Endothelial cell of umbilical vein (primary cell): ENCODE measurements around the gene SCN9A. TPM values are rescaled to one million over a fixed set of nuclear protein-coding genes. Genes with fewer than 3 reads are reported as not detected.
A peak's percentile ranks its signal among the peaks of the same experiment; 100 is the strongest.

Experiments
- BruUV-seq: library from RNA; stranded (reverse); fragments of 400-500 nt; replicated peaks from 2 replicates; lab custom pipeline; 2021; lab: Mats Ljungman, UMichigan
- CTCF ChIA-PET: fragments of 300-600, 350-600 bp; sonication (Branson Sonifier 250); formaldehyde crosslinking; loops from one replicate; lab custom pipeline; 2021; ENCODE audit warnings: antibody characterized with exemption, inconsistent platforms; lab: Charles Lee
- POLR2A ChIA-PET: fragments of 300-600, 350-600 bp; sonication (Branson Sonifier 250); formaldehyde crosslinking; loops from one replicate; lab custom pipeline; 2021; ENCODE audit warnings: antibody characterized with exemption, inconsistent platforms; lab: Charles Lee
- DNase-seq: peaks from one replicate; pipeline ENCODE4 v3.0.0-alpha.2; 2011; ENCODE audit warnings: low read depth, low spot score
- FAIRE-seq: peaks from 2 replicates; lab custom pipeline; 2011; peaks lifted over from hg19 to GRCh38; lab: Jason Lieb, UNC
- H2AFZ ChIP-seq: 2 replicates; pipeline ENCODE4 v1.6.0; 2012; ENCODE audit warnings: low read depth, low read length, control low read depth, inconsistent platforms
- H3K27ac ChIP-seq: 2 replicates; pipeline ENCODE4 v1.5.1; 2011; ENCODE audit warnings: low read depth, mild to moderate bottlenecking, control low read depth, low read length, moderate library complexity; ENCODE audit not compliant: insufficient read depth
- H3K27me3 ChIP-seq, 2 experiments: 2 replicates each; pipeline versions ENCODE4 v1.6.0 to v1.6.1; 2011; ENCODE audit warnings: low read length in 2 of 2, mixed read lengths in 1 of 2; ENCODE audit not compliant: control insufficient read depth in 2 of 2, insufficient read depth in 2 of 2
- H3K36me3 ChIP-seq, 2 experiments: 2 replicates in 1 of 2; 3 replicates in 1 of 2; pipeline ENCODE4 v1.5.1; 2011; ENCODE audit warnings: low read length in 2 of 2, mild to moderate bottlenecking in 1 of 2, moderate library complexity in 1 of 2; ENCODE audit not compliant: control insufficient read depth in 2 of 2, insufficient read depth in 2 of 2; ENCODE audit errors: extremely low read depth in 1 of 2
- H3K4me1 ChIP-seq: 3 replicates; pipeline ENCODE4 v1.5.1; 2011; ENCODE audit warnings: mild to moderate bottlenecking, low read length; ENCODE audit not compliant: control insufficient read depth, insufficient read depth; ENCODE audit errors: extremely low read depth
- H3K4me2 ChIP-seq: 2 replicates; pipeline ENCODE4 v1.6.1; 2011; ENCODE audit warnings: low read length, control low read depth, mixed read lengths; ENCODE audit not compliant: insufficient read depth
- H3K4me3 ChIP-seq, 3 experiments: fragments of 200-600 bp in 1 of 3; sonication (generic), shearing (Covaris generic) in 1 of 3; replicated peaks in 1 of 3; 2 replicates each; pipeline ENCODE4 v1.5.1; 2011 to 2016; ENCODE audit warnings: control low read depth in 3 of 3, low read length in 3 of 3, mild to moderate bottlenecking in 2 of 3, inconsistent platforms in 1 of 3, low read depth in 1 of 3, moderate library complexity in 1 of 3; ENCODE audit not compliant: insufficient read depth in 1 of 3
- H3K79me2 ChIP-seq: 2 replicates; pipeline ENCODE4 v1.6.0; 2012; ENCODE audit warnings: low read length, inconsistent platforms; ENCODE audit not compliant: control insufficient read depth, insufficient read depth
- H3K9ac ChIP-seq: replicated peaks from 2 replicates; pipeline ENCODE3; 2011; ENCODE audit warnings: low read length, control low read depth; ENCODE audit not compliant: insufficient read depth; ENCODE audit errors: extremely low read depth
- H3K9me1 ChIP-seq: replicated peaks from 3 replicates; pipeline ENCODE4 v1.6.0; 2011; ENCODE audit warnings: mild to moderate bottlenecking, low read length; ENCODE audit not compliant: control insufficient read depth, insufficient read depth; ENCODE audit errors: extremely low read depth
- H3K9me3 ChIP-seq: replicated peaks from 2 replicates; pipeline ENCODE4 v1.5.1; 2012; ENCODE audit warnings: low read length, inconsistent platforms; ENCODE audit not compliant: control insufficient read depth, insufficient read depth
- H4K20me1 ChIP-seq: replicated peaks from 2 replicates; pipeline ENCODE3; 2011; ENCODE audit warnings: mild to moderate bottlenecking, low read length; ENCODE audit not compliant: control insufficient read depth, insufficient read depth; ENCODE audit errors: extremely low read depth
- CTCF ChIP-seq, 2 donors: IDR thresholded peaks; 1 replicate in 1 of 2; 2 replicates in 1 of 2; pipeline ENCODE4 v1.5.1; 2011; ENCODE audit warnings: low read length in 2 of 2, mild to moderate bottlenecking in 2 of 2, moderate library complexity in 2 of 2, control low read depth in 1 of 2, inconsistent platforms in 1 of 2, low read depth in 1 of 2; ENCODE audit not compliant: insufficient read depth in 1 of 2; ENCODE audit errors: extremely low read depth in 1 of 2
- EZH2 ChIP-seq: IDR thresholded peaks from 2 replicates; pipeline ENCODE4 v1.6.1; 2012; ENCODE audit warnings: borderline replicate concordance, low read depth, mild to moderate bottlenecking, moderate library complexity, low read length, inconsistent platforms; ENCODE audit not compliant: severe bottlenecking
- FOS ChIP-seq: IDR thresholded peaks from 2 replicates; pipeline ENCODE4 v1.6.1; 2011; ENCODE audit warnings: mild to moderate bottlenecking, low read length, moderate library complexity, borderline replicate concordance; ENCODE audit not compliant: insufficient read depth
- GATA2 ChIP-seq: IDR thresholded peaks from 2 replicates; pipeline ENCODE4 v1.7.0; 2011; ENCODE audit warnings: low read depth, mild to moderate bottlenecking, moderate library complexity, mixed read lengths, low read length; ENCODE audit not compliant: insufficient read length, insufficient read depth
- JUN ChIP-seq: IDR thresholded peaks from 2 replicates; pipeline ENCODE4 v1.6.1; 2011; ENCODE audit warnings: borderline replicate concordance, low read depth; ENCODE audit not compliant: insufficient read length, insufficient read depth
- MYC ChIP-seq: IDR thresholded peaks from one replicate; pipeline ENCODE4 v1.6.1; 2011; ENCODE audit warnings: mild to moderate bottlenecking, low read depth, low read length
- POLR2A ChIP-seq: IDR thresholded peaks from 2 replicates; pipeline ENCODE4 v1.6.1; 2012; ENCODE audit warnings: low read depth, mild to moderate bottlenecking, control low read depth, low read length
- POLR2AphosphoS5 ChIP-seq: IDR thresholded peaks from 2 replicates; pipeline ENCODE4 v1.6.1; 2012; ENCODE audit warnings: low read depth, mild to moderate bottlenecking, control low read depth, low read length, moderate library complexity; ENCODE audit not compliant: insufficient read depth
- dilution Hi-C: fragments of 300-500 bp; cut with MboI; formaldehyde crosslinking; loops from one replicate; pipeline ENCODE4 v1.15.0; 2019; ENCODE audit warnings: low sequenced_read_pairs; ENCODE audit not compliant: extremely low pct_ligation_motif_present
- intact Hi-C: fragments of 100-400 bp; cut with micrococcal nuclease; formaldehyde crosslinking; loops from one replicate; pipeline ENCODE4 v1.10.0; 2022
- polyA plus RNA-seq, 4 experiments: library from polyadenylated mRNA; depleted of rRNA in 3 of 4; stranded (reverse) in 3 of 4; unstranded in 1 of 4; fragments of >200 nt; gene quantifications; 2 replicates each; pipeline versions ENCODE4 v1.2.1 to v1.2.3, GENCODE V29; 2011 to 2012; ENCODE audit warnings: missing spikeins in 1 of 4
- total RNA-seq: library from RNA; stranded (reverse); gene quantifications from 2 replicates; pipeline ENCODE4 v1.2.3, GENCODE V29; 2021
- TF ChIP-seq, protein P1 (sequence below): IDR thresholded peaks from 2 replicates; pipeline ENCODE4 v1.6.1; 2011; ENCODE audit not compliant: insufficient read depth, insufficient read length

The SCN9A gene
- total and polyA plus RNA-seq, 2 donors (not counting 3 experiments of a cell fraction or from before 2014, with no cell fraction given) = 0.88 to 1.6 TPM

GRCh38 chr2:166239548-166239947, 136.2 kb downstream of the SCN9A start:
- peaks cover 35% of the 10 kb centered on the region for H3K4me1 ChIP-seq
- no peaks in the 10 kb centered on the region for H3K27me3 ChIP-seq
- no peaks in the 10 kb centered on the region for H3K79me2 ChIP-seq
- POLR2A ChIA-PET = no interaction called here
- CTCF ChIA-PET = interaction anchor here (1.3 to 1.7 kb wide), 2 partner anchors 122 to 182 kb away, joined by 3 to 4 read pairs; no protein-coding TSS in a partner anchor
- peak overlapping the region; percentile 68 for H2AFZ ChIP-seq
- DNase-seq (peak; percentile 92), FAIRE-seq (peak; percentile 97)
- H3K9me1 ChIP-seq = no peaks in the 10 kb centered on the region
- H3K9ac ChIP-seq = peak overlapping the region; percentile 56
- peak overlapping the region; percentile 89 for H3K27ac ChIP-seq
- TF ChIP-seq POLR2AphosphoS5 (peak; percentile 79), MYC (no peak), GATA2 (peak; percentile 88), JUN (peak; percentile 88), EZH2 (no peak), POLR2A (peak; percentile 56), CTCF (IDR thresholded peaks at IDR 0.05; ENCODE audit: extremely low read depth in 1 of 2, insufficient read depth in 1 of 2, low read depth in 1 of 2, low read length in 2 of 2) (no peak), FOS (peak; percentile 95)
- TF ChIP-seq, protein P1, sequence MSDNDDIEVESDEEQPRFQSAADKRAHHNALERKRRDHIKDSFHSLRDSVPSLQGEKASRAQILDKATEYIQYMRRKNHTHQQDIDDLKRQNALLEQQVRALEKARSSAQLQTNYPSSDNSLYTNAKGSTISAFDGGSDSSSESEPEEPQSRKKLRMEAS = no peak
- no peaks in the 10 kb centered on the region for H4K20me1 ChIP-seq
- H3K4me3 ChIP-seq = no peak overlapping the region
- no peaks in the 10 kb centered on the region for H3K36me3 ChIP-seq
- dilution Hi-C loops = no loop called here
- intact Hi-C loops = loop anchor here (10.0 kb wide), 2 partner anchors 185 to 1455 kb away; no protein-coding TSS in a partner anchor
- H3K4me2 ChIP-seq = peak overlapping the region; percentile 74
- H3K9me3 ChIP-seq = no peaks in the 10 kb centered on the region
- BruUV-seq = no TSS peak
